Measurements from ENCODE around the gene FKBP2.
A peak's percentile ranks its signal among the peaks of the same experiment; 100 is the strongest.

FKBP2 gene

GRCh38 chr11:64218628-64219353, 22.1 kb upstream of the FKBP2 start:
- no peak overlapping the region for H3K4me3 ChIP-seq (ENCODE audit: low read depth, low read length)

- no peak overlapping the region for H3K4me3 ChIP-seq (ENCODE audit: low read depth, low read length)
Observed at GRCh38 chr11:64219354-64219684, 21.6 kb upstream of the FKBP2 start.

DNA sequence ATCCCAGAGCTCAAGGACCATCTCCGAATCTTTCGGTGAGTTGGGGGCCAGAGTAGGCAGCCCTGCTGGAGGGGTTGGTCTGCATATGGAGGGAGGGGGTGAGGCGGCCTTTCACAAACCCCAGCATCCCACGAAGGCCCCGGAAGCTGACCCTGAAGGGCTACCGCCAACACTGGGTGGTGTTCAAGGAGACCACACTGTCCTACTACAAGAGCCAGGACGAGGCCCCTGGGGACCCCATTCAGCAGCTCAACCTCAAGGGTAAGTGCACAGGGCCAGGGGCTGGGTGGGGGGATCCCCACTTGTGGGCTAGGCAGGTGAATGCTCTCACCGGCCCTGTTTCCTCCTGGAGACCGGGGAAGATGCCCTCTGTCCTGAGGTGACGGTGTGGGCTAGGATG, 21.1 kb upstream of the FKBP2 start:
- H3K4me3 ChIP-seq (ENCODE audit: low read depth, low read length): no peak overlapping the region

DNA sequence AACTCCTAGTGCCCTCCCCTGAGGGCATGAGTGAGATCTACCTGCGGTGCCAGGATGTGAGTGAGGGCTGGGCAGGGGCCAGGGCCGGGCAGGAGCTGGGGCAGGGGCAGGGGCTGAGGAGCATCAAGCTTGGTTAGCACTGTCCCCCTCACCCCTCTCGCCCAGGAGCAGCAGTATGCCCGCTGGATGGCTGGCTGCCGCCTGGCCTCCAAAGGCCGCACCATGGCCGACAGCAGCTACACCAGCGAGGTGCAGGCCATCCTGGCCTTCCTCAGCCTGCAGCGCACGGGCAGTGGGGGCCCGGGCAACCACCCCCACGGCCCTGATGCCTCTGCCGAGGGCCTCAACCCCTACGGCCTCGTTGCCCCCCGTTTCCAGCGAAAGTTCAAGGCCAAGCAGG, 20.6 kb upstream of the FKBP2 start:
- H3K4me3 ChIP-seq (ENCODE audit: low read depth, low read length): no peak overlapping the region

- H3K4me3 ChIP-seq (ENCODE audit: low read depth, low read length): no peak overlapping the region
Observed at GRCh38 chr11:64220798-64221197, 20.1 kb upstream of the FKBP2 start.

DNA sequence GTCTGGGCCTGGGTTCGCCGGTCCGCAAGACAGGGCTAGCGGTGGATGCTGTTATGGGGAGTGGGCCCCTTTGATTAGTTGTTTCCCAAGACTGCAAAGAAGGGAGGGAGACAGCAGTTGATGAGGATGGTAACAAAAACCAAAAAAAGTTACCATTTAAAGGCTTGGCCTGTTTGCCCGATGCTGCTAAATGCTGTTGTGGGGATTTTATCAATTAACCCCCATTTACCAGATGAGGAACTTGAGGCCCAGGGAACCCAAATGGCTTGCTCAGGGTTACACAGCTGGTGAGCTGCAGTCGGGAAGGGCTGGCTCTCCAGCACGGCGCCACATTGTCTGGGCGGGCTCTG, 18.3 kb upstream of the FKBP2 start:
- H3K4me3 ChIP-seq (ENCODE audit: low read depth, low read length): no peak overlapping the region

DNA sequence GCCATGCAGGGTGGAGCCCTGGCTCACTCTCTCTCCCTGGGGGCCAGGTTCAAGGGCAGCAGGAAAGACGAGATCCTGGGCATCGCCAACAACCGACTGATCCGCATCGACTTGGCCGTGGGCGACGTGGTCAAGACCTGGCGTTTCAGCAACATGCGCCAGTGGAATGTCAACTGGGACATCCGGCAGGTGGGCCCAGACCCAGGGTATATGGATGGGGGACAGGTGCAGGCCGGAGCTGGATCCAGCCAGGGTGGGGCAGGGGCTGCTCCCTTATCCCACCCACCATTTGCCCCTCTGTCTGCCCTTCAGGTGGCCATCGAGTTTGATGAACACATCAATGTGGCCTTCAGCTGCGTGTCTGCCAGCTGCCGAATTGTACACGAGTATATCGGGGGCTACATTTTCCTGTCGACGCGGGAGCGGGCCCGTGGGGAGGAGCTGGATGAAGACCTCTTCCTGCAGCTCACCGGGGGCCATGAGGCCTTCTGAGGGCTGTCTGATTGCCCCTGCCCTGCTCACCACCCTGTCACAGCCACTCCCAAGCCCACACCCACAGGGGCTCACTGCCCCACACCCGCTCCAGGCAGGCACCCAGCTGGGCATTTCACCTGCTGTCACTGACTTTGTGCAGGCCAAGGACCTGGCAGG, 17.8 kb upstream of the FKBP2 start:
- no peak overlapping the region for H3K4me3 ChIP-seq (ENCODE audit: low read depth, low read length)

DNA sequence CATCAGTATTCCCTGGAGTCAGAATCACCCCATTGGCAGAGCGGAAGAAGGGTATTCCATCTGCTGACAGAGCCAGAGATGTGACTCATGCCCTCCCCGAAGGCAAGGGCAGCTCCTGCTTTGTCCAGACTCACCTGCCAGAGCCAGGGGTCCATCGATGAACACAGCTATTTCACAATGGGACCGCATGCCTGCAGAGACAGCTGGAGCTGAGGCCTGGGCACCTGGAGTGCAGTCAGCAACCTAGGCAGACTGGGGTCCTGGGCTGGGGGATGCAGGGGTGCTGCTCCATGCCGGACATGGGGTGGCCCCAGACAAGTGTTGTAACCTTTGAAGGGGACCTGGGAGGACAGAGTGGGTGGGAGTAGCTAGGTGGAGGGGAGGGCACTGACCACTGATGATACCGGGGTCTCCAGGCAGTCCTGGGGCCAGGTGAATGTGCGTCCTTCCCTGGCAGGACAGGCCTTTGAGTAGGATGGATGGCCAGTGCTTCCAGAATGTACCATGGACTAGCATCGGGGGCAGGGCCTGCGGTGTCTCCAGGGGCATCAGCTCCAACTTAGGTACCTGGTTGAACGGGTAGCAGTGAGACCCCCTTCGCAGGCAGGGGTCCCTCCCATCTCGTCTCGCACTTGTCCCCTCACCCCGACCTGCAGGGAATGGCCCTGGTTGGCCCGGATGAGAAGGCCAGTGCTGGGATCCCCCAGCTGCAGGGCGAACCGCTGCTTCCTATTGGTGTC, 16.6 kb upstream of the FKBP2 start:
- H3K4me3 ChIP-seq (ENCODE audit: low read depth, low read length): no peak overlapping the region

- H3K4me3 ChIP-seq (ENCODE audit: low read depth, low read length): peak overlapping the region; percentile 78
Observed at GRCh38 chr11:64224891-64225607, 15.8 kb upstream of the FKBP2 start.

DNA sequence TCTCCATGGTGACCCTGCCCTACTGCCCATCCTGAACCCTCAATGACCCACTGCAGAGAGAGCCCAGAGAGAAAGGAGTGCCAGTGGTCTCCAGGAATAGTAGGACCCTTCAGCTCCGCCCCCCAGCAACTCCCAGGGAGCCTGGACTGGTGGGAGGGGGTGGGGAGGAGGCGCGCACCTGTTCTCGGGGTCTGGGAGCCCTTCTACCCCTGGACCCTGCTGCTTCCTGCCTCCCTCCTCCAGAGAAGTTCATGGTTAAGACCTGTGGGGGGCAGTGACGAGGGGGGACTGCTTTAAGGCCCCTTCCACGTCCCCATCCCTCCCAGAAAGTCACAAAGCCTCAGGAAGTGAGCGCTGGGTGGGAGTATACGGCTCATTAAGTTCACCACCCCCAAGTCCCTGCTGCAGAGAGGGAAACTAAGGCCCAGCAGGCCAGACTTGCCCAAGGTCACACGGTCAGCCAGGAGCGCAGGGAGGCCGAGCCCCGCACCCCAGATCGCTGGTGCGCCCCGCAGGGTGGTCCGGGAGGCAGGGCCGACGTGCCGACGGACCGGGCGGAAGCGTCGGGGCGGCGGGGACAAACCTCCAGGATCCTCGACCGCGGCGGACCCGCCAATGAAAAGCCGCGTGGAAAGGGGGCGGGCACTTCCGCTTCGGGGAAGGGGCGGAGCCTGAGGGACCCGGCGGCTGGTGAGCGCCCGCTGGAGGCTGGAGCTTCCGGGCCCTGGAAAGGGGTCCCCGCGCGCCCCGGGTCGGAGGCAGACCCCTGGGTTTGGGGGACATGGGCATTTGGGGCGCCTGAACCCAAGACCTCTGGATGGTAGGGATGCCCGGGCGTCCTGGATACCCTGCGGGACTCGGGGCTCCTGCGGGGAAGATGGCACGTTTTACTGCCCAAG, 15.0 kb upstream of the FKBP2 start, which contains the start of the genes NUDT22 and TRPT1:
Gene NUDT22, plus strand, starts transcription at position 667 of the 899 bp plus-strand sequence. CDS start 379 bp downstream, outside the sequence.
Gene TRPT1, minus strand, starts transcription at position 579 of the 899 bp plus-strand sequence. Its CDS starts 326 bp downstream, at position 253.
- H3K4me3 ChIP-seq (ENCODE audit: low read depth, low read length): peak within 1 kb of the TSS; percentile 78

- H3K4me3 ChIP-seq (ENCODE audit: low read depth, low read length): peak overlapping the region; percentile 78
Observed at GRCh38 chr11:64226507-64227051, 14.3 kb upstream of the FKBP2 start.

DNA sequence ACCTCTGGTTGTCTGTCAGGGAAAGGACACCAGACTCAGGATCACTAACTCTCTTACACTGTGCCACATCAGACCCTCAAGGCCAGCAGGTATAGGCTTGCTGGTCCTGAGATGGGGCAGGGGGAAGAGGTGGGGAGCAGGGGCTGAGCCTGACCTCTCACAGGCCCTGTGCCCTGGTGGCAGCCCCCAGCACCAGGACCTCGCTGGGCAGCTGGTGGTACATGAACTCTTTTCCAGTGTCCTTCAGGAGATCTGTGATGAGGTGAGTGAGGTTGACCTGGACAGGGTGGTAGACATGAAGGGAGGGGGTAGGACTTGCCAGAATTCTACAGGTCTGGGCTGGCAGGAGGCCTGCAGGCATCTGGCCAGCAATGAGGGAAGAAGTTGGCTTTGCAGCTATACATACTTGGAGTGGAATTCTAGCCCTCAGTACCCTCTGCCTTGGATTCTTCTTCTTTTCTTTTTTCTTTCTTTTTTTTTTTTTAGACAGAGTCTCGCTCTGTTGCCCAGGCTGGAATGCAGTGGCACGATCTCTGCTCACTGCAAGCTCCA, 13.4 kb upstream of the FKBP2 start:
- no peak overlapping the region for H3K4me3 ChIP-seq (ENCODE audit: low read depth, low read length)

- H3K4me3 ChIP-seq (ENCODE audit: low read depth, low read length): no peak overlapping the region
Observed at GRCh38 chr11:64229090-64229743, 11.7 kb upstream of the FKBP2 start.

DNA sequence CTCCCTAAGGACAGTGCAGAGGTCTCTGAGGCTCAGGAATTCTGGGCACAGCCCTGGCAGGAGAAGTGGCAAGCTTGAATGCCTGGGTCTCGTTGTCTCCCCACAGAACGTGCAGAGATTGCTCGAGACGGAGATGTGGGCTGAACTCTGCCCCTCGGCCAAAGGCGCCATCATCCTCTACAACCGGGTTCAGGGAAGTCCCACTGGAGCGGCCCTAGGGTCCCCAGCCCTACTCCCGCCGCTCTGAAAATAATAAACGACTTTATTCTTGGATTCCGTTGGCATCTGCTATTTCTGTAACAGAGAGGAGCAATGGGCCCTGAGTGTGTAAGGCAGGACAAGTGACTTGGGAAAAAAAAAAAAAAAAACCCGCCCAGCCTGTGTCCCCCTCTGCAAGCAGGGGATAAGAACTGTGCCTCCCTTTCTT, 11.1 kb upstream of the FKBP2 start:
- H3K4me3 ChIP-seq (ENCODE audit: low read depth, low read length): peak overlapping the region; percentile 61

DNA sequence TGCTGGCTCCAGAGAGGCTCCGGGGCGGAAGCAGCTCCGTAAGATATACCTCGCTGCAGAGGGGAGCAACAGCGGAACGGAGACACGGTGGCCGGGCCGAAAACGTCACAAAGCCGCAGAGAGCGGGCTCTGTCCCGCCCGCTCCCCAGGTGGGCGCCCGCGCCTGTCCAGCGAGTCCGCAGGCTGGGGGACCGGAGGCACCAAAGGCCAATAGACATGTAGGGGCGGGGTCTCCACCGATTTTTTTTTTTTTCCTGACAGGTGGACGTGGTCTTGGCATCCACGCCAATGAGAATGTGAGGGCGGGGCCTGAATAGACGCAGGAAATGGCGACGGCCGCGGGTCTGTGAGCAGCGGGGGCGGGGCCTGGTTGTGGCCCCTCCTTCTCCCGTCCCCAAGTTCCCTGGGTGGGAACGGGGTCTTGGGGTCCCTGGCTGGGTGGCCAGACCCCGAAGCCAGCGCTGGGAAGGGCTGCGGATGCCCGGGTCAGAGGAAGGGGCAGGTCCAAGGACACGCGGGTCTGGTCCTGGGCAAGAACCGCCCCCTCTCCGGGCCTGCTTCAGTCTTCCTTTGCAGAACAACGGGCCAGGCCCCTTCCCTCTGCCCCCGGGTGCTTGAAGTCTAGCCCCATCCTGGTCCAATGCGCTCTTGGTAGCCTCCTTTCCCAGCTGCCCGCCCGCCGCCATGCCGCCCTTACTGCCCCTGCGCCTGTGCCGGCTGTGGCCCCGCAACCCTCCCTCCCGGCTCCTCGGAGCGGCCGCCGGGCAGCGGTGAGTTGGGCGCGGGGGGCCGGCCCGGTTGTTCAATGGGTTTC, 10.5 kb upstream of the FKBP2 start, which contains the start of gene DNAJC4:
Gene DNAJC4, plus strand, starts transcription at position 378 of the 814 bp plus-strand sequence. Its CDS starts 307 bp downstream, at position 685.
- peak within 1 kb of the TSS; percentile 61 for H3K4me3 ChIP-seq (ENCODE audit: low read depth, low read length)

DNA sequence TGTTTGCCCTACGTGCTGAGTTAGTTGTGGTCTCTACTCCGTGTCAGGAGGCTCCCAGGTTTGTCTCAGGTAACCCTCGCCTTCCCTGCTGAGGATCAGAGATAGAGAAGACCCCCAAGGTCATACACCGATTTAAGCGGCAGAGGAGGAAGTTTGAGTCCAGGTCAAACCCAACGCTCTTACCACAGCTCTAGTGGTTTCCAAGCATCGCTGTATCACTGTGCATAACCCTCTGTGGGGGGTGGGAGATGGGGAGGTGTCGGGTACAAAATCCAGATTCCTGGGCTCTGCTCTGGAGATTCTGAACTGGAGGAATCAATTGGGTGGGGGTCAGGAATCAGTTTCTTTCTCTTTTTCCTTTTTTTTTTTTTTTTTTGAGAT, 9.9 kb upstream of the FKBP2 start:
- H3K4me3 ChIP-seq (ENCODE audit: low read depth, low read length): peak overlapping the region; percentile 61

DNA sequence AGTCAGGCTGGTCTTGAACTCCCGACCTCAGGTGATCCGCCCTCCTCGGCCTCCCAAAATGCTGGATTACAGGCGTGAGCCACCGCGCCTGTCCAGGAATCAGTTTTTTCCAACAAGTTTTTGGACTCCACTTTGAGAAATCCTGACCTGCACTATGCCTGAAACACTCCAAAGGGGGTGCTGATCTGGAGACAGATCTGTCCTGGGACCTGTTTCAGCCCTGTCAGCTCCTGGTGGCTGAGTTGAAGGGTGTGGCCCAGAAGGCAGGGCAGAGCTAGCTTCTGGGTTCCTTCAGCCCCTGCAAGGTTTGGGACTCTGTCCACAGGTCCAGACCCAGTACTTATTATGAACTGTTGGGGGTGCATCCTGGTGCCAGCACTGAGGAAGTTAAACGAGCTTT, 9.3 kb upstream of the FKBP2 start:
- no peak overlapping the region for H3K4me3 ChIP-seq (ENCODE audit: low read depth, low read length)

All from iPS-11a (cell line).